Panc1 (cell line): ENCODE results near the gene ARF1.

Experiments
- CTCF ChIP-seq: fragments of 450-650 bp; IDR thresholded peaks from 2 replicates; pipeline ENCODE4 v1.5.1; 2017; ENCODE audit warnings: mild to moderate bottlenecking
- REST ChIP-seq, 2 experiments: IDR thresholded peaks; 2 replicates each; pipeline ENCODE4 v1.6.1; 2011 to 2012; ENCODE audit warnings: low read depth in 2 of 2, control low read depth in 1 of 2, low read length in 1 of 2, mild to moderate bottlenecking in 1 of 2, moderate library complexity in 1 of 2; ENCODE audit not compliant: insufficient read depth in 1 of 2
- TCF7L2 ChIP-seq: IDR thresholded peaks from 2 replicates; pipeline ENCODE4 v1.6.1; 2011; ENCODE audit warnings: mild to moderate bottlenecking, low read depth, low read length, inconsistent platforms

- TF ChIP-seq REST (IDR thresholded peaks at IDR 0.05; ENCODE audit: insufficient read depth in 1 of 2, low read depth in 2 of 2, low read length in 1 of 2) (no peak), CTCF (no peak), TCF7L2 (no peak)
These were observed 27.5 kb downstream of the ARF1 start for GRCh38 chr1:228109962-228110488.
